ENCODE results near the gene ACVR1.

- TF ChIP-seq POLR2AphosphoS5 (IDR thresholded peaks at IDR 0.05; ENCODE audit: low read depth, low read length): no peak
- no peak for TF ChIP-seq FOXM1 (IDR thresholded peaks at IDR 0.05; ENCODE audit: low read depth)
- TF ChIP-seq RFX5 (IDR thresholded peaks at IDR 0.05; ENCODE audit: low read length): no peak
- no peak for TF ChIP-seq EP300 (IDR thresholded peaks at IDR 0.05; ENCODE audit: borderline replicate concordance in 1 of 2, low read depth in 1 of 2, low read length in 1 of 2)
- TF ChIP-seq RCOR1 (IDR thresholded peaks at IDR 0.05; ENCODE audit: low read length): no peak
- no peak for TF ChIP-seq SIN3A (IDR thresholded peaks at IDR 0.05; ENCODE audit: borderline replicate concordance, low read depth, low read length)
- no peak for TF ChIP-seq RAD21 (IDR thresholded peaks at IDR 0.05; ENCODE audit: low read length)
- TF ChIP-seq CTCF (IDR thresholded peaks at IDR 0.05): no peak
- no peak for TF ChIP-seq EZH2phosphoT487 (IDR thresholded peaks at IDR 0.05; ENCODE audit: borderline replicate concordance, low read depth)
- no peak for TF ChIP-seq JUND (IDR thresholded peaks at IDR 0.05)
- TF ChIP-seq TAF1 (IDR thresholded peaks at IDR 0.05; ENCODE audit: borderline replicate concordance, low read depth, low read length): no peak
These were observed 115.2 kb downstream of the ACVR1 start for GRCh38 chr2:157760949-157761348.

Measured in SK-N-SH (cell line).